Mesenchymal stem cell (in vitro differentiated cells and primary cell): Measurements from ENCODE around the gene PPCDC.

Experiments used
- DNase-seq: peaks from one replicate; pipeline ENCODE4 v3.0.0-alpha.2; 2013
- H2AFZ ChIP-seq: one replicate; pipeline ENCODE4 v1.6.1; 2013; ENCODE audit warnings: low read depth, mild to moderate bottlenecking, control low read depth, inconsistent platforms, low read length, moderate library complexity
- H2AK5ac ChIP-seq: 2 replicates; pipeline ENCODE4 v1.6.1; 2013; ENCODE audit warnings: low read length, moderate library complexity, mild to moderate bottlenecking, inconsistent platforms; ENCODE audit not compliant: severe bottlenecking
- H2BK120ac ChIP-seq: one replicate; pipeline ENCODE4 v1.6.1; 2013; ENCODE audit warnings: low read depth, mild to moderate bottlenecking, inconsistent platforms, low read length, moderate library complexity
- H2BK12ac ChIP-seq, 2 experiments: one replicate each; pipeline ENCODE4 v1.6.1; 2013; ENCODE audit warnings: inconsistent platforms in 2 of 2, low read length in 2 of 2, mild to moderate bottlenecking in 2 of 2, moderate library complexity in 2 of 2, control low read depth in 1 of 2
- H2BK15ac ChIP-seq: one replicate; pipeline ENCODE4 v1.6.1; 2013; ENCODE audit warnings: mild to moderate bottlenecking, low read depth, inconsistent platforms; ENCODE audit not compliant: poor library complexity, severe bottlenecking
- H2BK5ac ChIP-seq: 2 replicates; pipeline ENCODE4 v1.6.1; 2013; ENCODE audit warnings: low read depth, mild to moderate bottlenecking, low read length, control low read depth, inconsistent platforms; ENCODE audit not compliant: poor library complexity, severe bottlenecking
- H3K14ac ChIP-seq, 2 experiments: one replicate each; pipeline ENCODE4 v1.6.1; 2013; ENCODE audit warnings: inconsistent platforms in 2 of 2, low read length in 2 of 2, control low read depth in 1 of 2, mild to moderate bottlenecking in 1 of 2, moderate library complexity in 1 of 2
- H3K18ac ChIP-seq, 2 experiments: one replicate each; pipeline ENCODE4 v1.6.1; 2013; ENCODE audit warnings: inconsistent platforms in 2 of 2, low read length in 2 of 2, control low read depth in 1 of 2, low read depth in 1 of 2, mild to moderate bottlenecking in 1 of 2
- H3K23ac ChIP-seq, 2 experiments: one replicate each; pipeline ENCODE4 v1.6.1; 2013; ENCODE audit warnings: inconsistent platforms in 2 of 2, low read length in 2 of 2, mild to moderate bottlenecking in 2 of 2, moderate library complexity in 2 of 2, control low read depth in 1 of 2
- H3K27ac ChIP-seq: 2 replicates; pipeline ENCODE4 v1.5.1; 2013; ENCODE audit warnings: mild to moderate bottlenecking, moderate library complexity, low read length, control low read depth, inconsistent platforms; ENCODE audit not compliant: poor library complexity, severe bottlenecking
- H3K27me3 ChIP-seq, 2 experiments: 2 replicates each; pipeline versions ENCODE4 v1.6.1 to v1.7.0; 2013; ENCODE audit warnings: low read length in 2 of 2, mild to moderate bottlenecking in 2 of 2, moderate library complexity in 2 of 2, control low read depth in 1 of 2, inconsistent platforms in 1 of 2; ENCODE audit not compliant: control insufficient read depth in 1 of 2, insufficient read depth in 1 of 2
- H3K36me3 ChIP-seq, 2 experiments: 2 replicates each; pipeline versions ENCODE4 v1.6.1 to v1.7.0; 2013; ENCODE audit warnings: low read length in 2 of 2, control low read depth in 1 of 2, inconsistent platforms in 1 of 2, low read depth in 1 of 2, mild to moderate bottlenecking in 1 of 2; ENCODE audit not compliant: insufficient read depth in 2 of 2, control insufficient read depth in 1 of 2
- H3K4ac ChIP-seq, 2 experiments: one replicate each; pipeline ENCODE4 v1.6.1; 2013; ENCODE audit warnings: inconsistent platforms in 2 of 2, low read length in 2 of 2, mild to moderate bottlenecking in 2 of 2, moderate library complexity in 2 of 2, control low read depth in 1 of 2, low read depth in 1 of 2
- H3K4me1 ChIP-seq: 2 replicates; pipeline ENCODE4 v1.6.1; 2013; ENCODE audit warnings: low read depth, low read length, control low read depth; ENCODE audit not compliant: control insufficient read depth, insufficient read depth
- H3K4me2 ChIP-seq: 2 replicates; pipeline ENCODE4 v1.6.1; 2013; ENCODE audit warnings: low read length, mild to moderate bottlenecking, inconsistent platforms; ENCODE audit not compliant: poor library complexity, severe bottlenecking
- H3K4me3 ChIP-seq, 2 experiments: 2 replicates each; pipeline versions ENCODE4 v1.5.1 to v1.7.0; 2013; ENCODE audit warnings: low read length in 2 of 2, mild to moderate bottlenecking in 2 of 2, control low read depth in 1 of 2, low read depth in 1 of 2; ENCODE audit not compliant: insufficient read depth in 1 of 2
- H3K79me1 ChIP-seq: replicated peaks from 2 replicates; pipeline ENCODE4 v1.6.1; 2013; ENCODE audit warnings: mild to moderate bottlenecking, control low read depth, low read length, inconsistent platforms; ENCODE audit not compliant: poor library complexity, severe bottlenecking
- H3K9ac ChIP-seq: 2 replicates; pipeline ENCODE4 v1.7.0; 2013; ENCODE audit warnings: mild to moderate bottlenecking, low read length, moderate library complexity
- H3K9me3 ChIP-seq: 2 replicates; pipeline ENCODE4 v1.7.0; 2013; ENCODE audit warnings: mild to moderate bottlenecking, low read length; ENCODE audit not compliant: control insufficient read depth
- H4K8ac ChIP-seq: one replicate; pipeline ENCODE4 v1.6.1; 2013; ENCODE audit warnings: inconsistent platforms, mild to moderate bottlenecking, low read length, moderate library complexity
- H4K91ac ChIP-seq: one replicate; pipeline ENCODE4 v1.6.1; 2013; ENCODE audit warnings: mild to moderate bottlenecking, low read length, inconsistent platforms
- WGBS: methylation state at CpG from one replicate; pipeline ENCODE4 v1.1.7; 2013; ENCODE audit warnings: mixed read lengths; 5-methylcytosine and 5-hydroxymethylcytosine counted together

Gene PPCDC

DNA sequence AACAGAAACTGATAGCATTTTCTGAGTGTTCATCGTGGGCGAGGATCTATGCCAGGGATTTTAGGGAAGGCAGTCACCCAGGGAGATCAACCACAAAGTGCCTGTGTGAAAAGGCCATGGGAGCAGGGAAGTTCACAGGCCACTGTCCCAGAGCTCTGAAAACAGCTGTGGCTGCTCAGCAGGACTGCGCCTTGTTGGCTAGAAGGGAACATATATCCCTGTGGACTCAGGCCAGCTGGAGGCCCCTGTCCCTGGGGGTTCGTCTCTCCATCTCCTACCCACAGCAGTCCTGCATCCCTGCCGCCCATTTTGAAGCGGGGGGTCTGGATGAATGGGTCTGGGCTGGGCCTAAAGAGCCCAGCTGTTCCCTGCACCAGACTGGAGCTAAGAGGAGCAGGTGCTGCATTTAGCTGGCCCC, 27.8 kb downstream of the PPCDC start:
- H3K9ac ChIP-seq = no peak overlapping the region

DNA sequence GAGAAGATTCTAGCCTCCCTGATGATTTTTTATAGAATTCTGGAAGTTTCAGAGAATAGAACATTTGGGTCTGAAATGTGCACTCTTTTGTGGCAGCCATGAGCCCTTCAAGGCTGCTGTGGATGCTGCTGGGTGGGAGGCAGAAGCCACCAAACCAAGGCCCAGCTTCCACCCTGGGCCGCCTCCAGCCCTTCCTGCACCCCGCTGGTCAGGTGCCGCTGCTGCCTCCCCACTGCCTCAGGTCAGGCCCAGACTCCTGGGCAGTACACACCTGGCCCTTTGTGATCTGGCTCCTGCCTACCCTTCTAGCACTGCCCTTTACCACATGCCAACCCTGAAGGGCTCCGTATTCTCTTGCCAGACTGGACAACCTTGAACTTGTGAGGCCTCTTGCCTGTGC, 28.3 kb downstream of the PPCDC start:
- WGBS = 97% methylated on average over 4 of the region's 4 CpGs
- peaks cover 6% of the 10 kb centered on the region for H3K79me1 ChIP-seq
- H3K23ac ChIP-seq = no peak overlapping the region
- peak overlapping the region; percentile 43 for H4K91ac ChIP-seq
- no peak overlapping the region for H3K9ac ChIP-seq
- H3K27ac ChIP-seq = no peak overlapping the region
- H3K4ac ChIP-seq = no peak overlapping the region
- H2BK12ac ChIP-seq = peak overlapping the region in 1 of 2 experiments; percentile 51
- no peaks in the 10 kb centered on the region for H3K9me3 ChIP-seq
- H2AFZ ChIP-seq = no peak overlapping the region
- H2AK5ac ChIP-seq = no peak overlapping the region
- H3K4me2 ChIP-seq = no peak overlapping the region
- no peak overlapping the region for H2BK15ac ChIP-seq
- no peak overlapping the region for H3K4me3 ChIP-seq
- no peak overlapping the region for H2BK120ac ChIP-seq
- no peak overlapping the region for H3K14ac ChIP-seq
- H2BK5ac ChIP-seq = no peak overlapping the region
- no peaks in the 10 kb centered on the region for H3K27me3 ChIP-seq
- DNase-seq = no peak
- H4K8ac ChIP-seq = no peak overlapping the region
- peaks cover 13 to 25% of the 10 kb centered on the region in 2 experiments for H3K36me3 ChIP-seq
- H3K4me1 ChIP-seq = peaks cover 15% of the 10 kb centered on the region
- H3K18ac ChIP-seq = no peak overlapping the region

More for the DNA sequence above, 27.8 kb downstream of the PPCDC start:
- H3K9me3 ChIP-seq = no peaks in the 10 kb centered on the region
- no peak overlapping the region for H4K91ac ChIP-seq
- no peak overlapping the region for H3K27ac ChIP-seq
- peak overlapping the region in 1 of 2 experiments; percentile 37 for H3K4ac ChIP-seq
- H2BK5ac ChIP-seq = no peak overlapping the region
- H3K18ac ChIP-seq = no peak overlapping the region
- H3K23ac ChIP-seq = peak overlapping the region in 1 of 2 experiments; percentile 23
- no peak overlapping the region for H3K4me3 ChIP-seq
- H3K36me3 ChIP-seq = peaks cover 13 to 25% of the 10 kb centered on the region in 2 experiments
- H2BK12ac ChIP-seq = no peak overlapping the region
- no peak overlapping the region for H3K14ac ChIP-seq
- no peak for DNase-seq
- H2BK15ac ChIP-seq = no peak overlapping the region
- H2AFZ ChIP-seq = no peak overlapping the region
- WGBS = 90% methylated on average over 5 of the region's 6 CpGs
- no peaks in the 10 kb centered on the region for H3K27me3 ChIP-seq
- H3K4me1 ChIP-seq = peaks cover 17% of the 10 kb centered on the region
- no peak overlapping the region for H2BK120ac ChIP-seq
- no peak overlapping the region for H2AK5ac ChIP-seq
- H4K8ac ChIP-seq = no peak overlapping the region
- H3K4me2 ChIP-seq = no peak overlapping the region
- peaks cover 6% of the 10 kb centered on the region for H3K79me1 ChIP-seq

DNA sequence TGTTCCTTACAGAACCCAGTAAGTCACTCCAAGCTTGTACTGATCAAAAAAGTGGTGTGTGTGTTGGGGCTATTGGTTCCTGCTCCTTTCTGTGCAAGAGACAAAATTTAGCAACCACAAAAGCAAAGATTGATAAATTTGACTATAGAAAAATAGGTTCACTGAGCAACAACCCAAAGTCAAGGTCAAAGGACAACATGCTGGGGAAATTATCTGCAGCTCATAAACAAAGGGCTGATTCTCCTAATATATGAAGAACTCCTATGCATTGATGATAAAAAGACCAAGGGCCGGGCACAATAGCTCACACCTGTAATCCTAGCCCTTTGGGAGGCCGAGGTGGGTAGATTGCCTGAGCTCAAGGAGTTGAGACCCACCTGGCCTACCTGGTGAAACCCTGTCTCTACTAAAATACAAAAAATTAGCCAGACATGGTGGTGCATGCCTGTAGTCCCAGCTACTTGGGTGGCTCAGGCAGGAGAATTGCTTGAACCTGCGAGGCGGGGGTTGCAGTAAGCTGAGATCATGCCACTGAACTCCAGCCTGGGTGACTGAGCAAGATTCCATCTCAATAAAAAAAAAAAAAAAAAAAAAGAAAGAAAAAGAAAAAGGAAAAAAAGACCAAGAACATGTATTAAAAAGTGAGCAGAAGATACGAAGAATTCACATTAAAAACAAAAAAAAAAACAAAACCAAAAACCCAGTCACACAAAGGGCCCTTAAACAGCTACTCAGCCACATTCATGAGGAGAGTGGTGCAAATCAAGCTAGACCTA, 29.8 kb downstream of the PPCDC start:
- Histone ChIP-seq H2BK120ac (no peak overlapping the region), H2BK5ac (no peak overlapping the region), H3K4me1 (peaks cover 3% of the 10 kb centered on the region), H3K79me1 (peaks cover 1% of the 10 kb centered on the region), H3K9me3 (no peaks in the 10 kb centered on the region), H3K14ac (no peak overlapping the region), H3K9ac (no peak overlapping the region), H3K18ac (no peak overlapping the region), H3K4ac (no peak overlapping the region), H3K36me3 (peaks cover 13 to 20% of the 10 kb centered on the region in 2 experiments), H3K4me3 (no peak overlapping the region), H4K8ac (no peak overlapping the region), H3K23ac (no peak overlapping the region), H3K27me3 (no peaks in the 10 kb centered on the region), H4K91ac (no peak overlapping the region), H2AK5ac (no peak overlapping the region), H2AFZ (no peak overlapping the region), H3K4me2 (no peak overlapping the region), H2BK15ac (no peak overlapping the region), H2BK12ac (no peak overlapping the region), H3K27ac (no peak overlapping the region)
- 98% methylated on average over 4 of the region's 5 CpGs for WGBS
- DNase-seq = no peak

DNA sequence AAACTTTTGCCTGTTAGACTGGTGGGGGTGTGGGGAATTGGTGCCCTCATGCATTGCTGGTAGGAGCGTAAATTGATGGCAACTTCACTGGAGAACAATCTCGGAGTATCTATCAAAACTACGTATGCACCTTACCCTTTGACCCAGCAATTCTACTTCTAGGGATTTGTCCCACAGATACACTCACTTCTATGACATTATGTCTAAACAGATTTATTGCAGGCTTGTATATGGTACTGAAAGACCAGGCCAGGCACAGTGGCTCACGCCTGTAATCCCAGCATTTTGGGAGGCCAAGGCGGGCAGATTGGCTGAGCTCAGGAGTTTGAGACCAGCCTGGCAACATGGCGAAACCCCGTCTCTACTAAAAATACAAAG, 30.3 kb downstream of the PPCDC start:
- Histone ChIP-seq H4K91ac (no peak overlapping the region), H3K9me3 (no peaks in the 10 kb centered on the region), H3K79me1 (peaks cover 1% of the 10 kb centered on the region), H2AFZ (no peak overlapping the region), H3K18ac (no peak overlapping the region), H3K4me2 (no peak overlapping the region), H3K4me3 (no peak overlapping the region), H3K27me3 (no peaks in the 10 kb centered on the region), H3K23ac (no peak overlapping the region), H3K27ac (no peak overlapping the region), H2AK5ac (no peak overlapping the region), H2BK12ac (no peak overlapping the region), H3K9ac (no peak overlapping the region), H2BK120ac (no peak overlapping the region), H2BK5ac (no peak overlapping the region), H4K8ac (no peak overlapping the region), H3K36me3 (peaks cover 11 to 15% of the 10 kb centered on the region in 2 experiments), H3K4me1 (peaks cover 3% of the 10 kb centered on the region), H2BK15ac (no peak overlapping the region), H3K4ac (no peak overlapping the region), H3K14ac (no peak overlapping the region)
- WGBS = 99% methylated on average over 4 of the region's 7 CpGs
- no peak for DNase-seq
